Measurements from ENCODE around the gene CLSTN2. TPM values are rescaled to one million over a fixed set of nuclear protein-coding genes. Genes with fewer than 3 reads are reported as not detected.
A peak's percentile ranks its signal among the peaks of the same experiment; 100 is the strongest.

CLSTN2 gene
- polyA plus RNA-seq, 3 donors, result not detected

- no peak overlapping the region for H3K27ac Mint-ChIP-seq
- H3K79me2 ChIP-seq (ENCODE audit: insufficient read depth, low read length), result no peaks in the 10 kb centered on the region
- no peak overlapping the region for H3K4me2 ChIP-seq (replicated peaks; ENCODE audit: extremely low read depth, low read length, poor library complexity, severe bottlenecking)
- peaks cover 2 to 5% (median 2%) of the 10 kb centered on the region in 3 donors for H3K27me3 Mint-ChIP-seq (ENCODE audit: low read depth in 3 of 3)
- H3K27ac ChIP-seq (ENCODE audit: low read depth in 1 of 2, low read length in 2 of 2), result no peak overlapping the region
- no peak for DNase-seq
- no peak overlapping the region for H3K4me3 ChIP-seq (replicated peaks in 1 of 3; ENCODE audit: low read depth in 2 of 3, low read length in 3 of 3)
- no peaks in the 10 kb centered on the region for H3K27me3 ChIP-seq (ENCODE audit: control insufficient read depth in 2 of 2, insufficient read depth in 2 of 2, low read length in 2 of 2)
- peaks cover 0 to 8% (median under 1%) of the 10 kb centered on the region in 7 donors for H3K9me3 Mint-ChIP-seq
- H3K4me3 Mint-ChIP-seq, result no peak overlapping the region
- no peaks in the 10 kb centered on the region for H3K36me3 Mint-ChIP-seq
- no peaks in the 10 kb centered on the region for H3K4me1 ChIP-seq (ENCODE audit: control insufficient read depth in 1 of 2, insufficient read depth in 2 of 2, low read length in 2 of 2)
- no peaks in the 10 kb centered on the region for H3K4me1 Mint-ChIP-seq
- H2AFZ ChIP-seq (ENCODE audit: insufficient read depth, low read depth, low read length, poor library complexity, severe bottlenecking), result no peak overlapping the region
- H4K20me1 ChIP-seq (ENCODE audit: insufficient read depth, low read length), result no peaks in the 10 kb centered on the region
- no peaks in the 10 kb centered on the region for H3K9me3 ChIP-seq (replicated peaks in 1 of 2; ENCODE audit: control insufficient read depth in 1 of 2, insufficient read depth in 1 of 2, low read length in 2 of 2)
- no peaks in the 10 kb centered on the region for H3K36me3 ChIP-seq (replicated peaks in 1 of 2; ENCODE audit: control insufficient read depth in 1 of 2, insufficient read depth in 2 of 2, low read length in 2 of 2)
- H3K9ac ChIP-seq (ENCODE audit: insufficient read depth, low read length, poor library complexity, severe bottlenecking), result no peak overlapping the region
- intact Hi-C loops (cut with micrococcal nuclease), result no loop called here
- no peak for TF ChIP-seq CTCF (IDR thresholded peaks at IDR 0.05)
- 71% methylated on average over 1 of the region's 1 CpG for WGBS (ENCODE audit: insufficient coverage)
Measured at GRCh38 chr3:140050396-140050795, 115.4 kb downstream of the CLSTN2 start.

- no peaks in the 10 kb centered on the region for H3K4me1 ChIP-seq (ENCODE audit: control insufficient read depth in 1 of 2, insufficient read depth in 2 of 2, low read length in 2 of 2)
- H3K36me3 ChIP-seq (replicated peaks in 1 of 2; ENCODE audit: control insufficient read depth in 1 of 2, insufficient read depth in 2 of 2, low read length in 2 of 2), result no peaks in the 10 kb centered on the region
- 36% methylated on average over 7 of the region's 12 CpGs for WGBS (ENCODE audit: insufficient coverage)
- no peak overlapping the region for H2AFZ ChIP-seq (ENCODE audit: insufficient read depth, low read depth, low read length, poor library complexity, severe bottlenecking)
- Mint-ChIP-seq H3K4me1 (no peaks in the 10 kb centered on the region), H3K27me3 (ENCODE audit: low read depth in 3 of 3) (peaks cover 2 to 5% (median 4%) of the 10 kb centered on the region in 3 donors), H3K4me3 (no peak overlapping the region), H3K36me3 (no peaks in the 10 kb centered on the region), H3K27ac (peak overlapping the region in 1 of 7 donors; percentile 66), H3K9me3 (peaks cover 0 to 9% (median 3%) of the 10 kb centered on the region in 7 donors)
- intact Hi-C loops (cut with micrococcal nuclease), result no loop called here
- no peak overlapping the region for H3K4me2 ChIP-seq (replicated peaks; ENCODE audit: extremely low read depth, low read length, poor library complexity, severe bottlenecking)
- DNase-seq, result no peak
- no peak overlapping the region for H3K27ac ChIP-seq (ENCODE audit: low read depth in 1 of 2, low read length in 2 of 2)
- no peaks in the 10 kb centered on the region for H3K27me3 ChIP-seq (ENCODE audit: control insufficient read depth in 2 of 2, insufficient read depth in 2 of 2, low read length in 2 of 2)
- H3K4me3 ChIP-seq (replicated peaks in 1 of 3; ENCODE audit: low read depth in 2 of 3, low read length in 3 of 3), result no peak overlapping the region
- no peak for TF ChIP-seq CTCF (IDR thresholded peaks at IDR 0.05)
- no peaks in the 10 kb centered on the region for H4K20me1 ChIP-seq (ENCODE audit: insufficient read depth, low read length)
- H3K9me3 ChIP-seq (replicated peaks in 1 of 2; ENCODE audit: control insufficient read depth in 1 of 2, insufficient read depth in 1 of 2, low read length in 2 of 2), result no peaks in the 10 kb centered on the region
- no peaks in the 10 kb centered on the region for H3K79me2 ChIP-seq (ENCODE audit: insufficient read depth, low read length)
- H3K9ac ChIP-seq (ENCODE audit: insufficient read depth, low read length, poor library complexity, severe bottlenecking), result no peak overlapping the region
Measured at GRCh38 chr3:140051019-140051957, 116.3 kb downstream of the CLSTN2 start.
